Measurements from ENCODE around the gene BCL2A1.
A peak's percentile ranks its signal among the peaks of the same experiment; 100 is the strongest.

The BCL2A1 gene

GRCh38 chr15:79924379-79924778 lies 46.6 kb downstream of the BCL2A1 start:
- TF ChIP-seq SIN3A (IDR thresholded peaks at IDR 0.05; ENCODE audit: borderline replicate concordance, insufficient read depth, low read length): no peak
- TF ChIP-seq FOXP2 (optimal IDR thresholded peaks at IDR 0.05; ENCODE audit: borderline replicate concordance, extremely low read depth, extremely low read length, insufficient read depth): no peak
- TF ChIP-seq REST (IDR thresholded peaks at IDR 0.05; ENCODE audit: insufficient read depth in 1 of 2, low read depth in 2 of 2, low read length in 2 of 2): no peak
- no peak for TF ChIP-seq POLR2AphosphoS5 (IDR thresholded peaks at IDR 0.05; ENCODE audit: low read depth, low read length)
- TF ChIP-seq TAF1 (IDR thresholded peaks at IDR 0.05; ENCODE audit: borderline replicate concordance, insufficient read depth, low read length): no peak

- TF ChIP-seq SIN3A (IDR thresholded peaks at IDR 0.05; ENCODE audit: borderline replicate concordance, insufficient read depth, low read length) (no peak), TAF1 (IDR thresholded peaks at IDR 0.05; ENCODE audit: borderline replicate concordance, insufficient read depth, low read length) (peak; percentile 69), POLR2AphosphoS5 (IDR thresholded peaks at IDR 0.05; ENCODE audit: low read depth, low read length) (peak; percentile 65), REST (IDR thresholded peaks at IDR 0.05; ENCODE audit: insufficient read depth in 1 of 2, low read depth in 2 of 2, low read length in 2 of 2) (no peak), FOXP2 (optimal IDR thresholded peaks at IDR 0.05; ENCODE audit: borderline replicate concordance, extremely low read depth, extremely low read length, insufficient read depth) (peak; percentile 81)
These were observed 47.4 kb downstream of the BCL2A1 start for GRCh38 chr15:79923515-79924169.

GRCh38 chr15:79923079-79923514 lies 47.9 kb downstream of the BCL2A1 start:
- TF ChIP-seq REST (IDR thresholded peaks at IDR 0.05; ENCODE audit: insufficient read depth in 1 of 2, low read depth in 2 of 2, low read length in 2 of 2): no peak
- peak; percentile 15; the same call in 1 of the 2 replicates for TF ChIP-seq TAF1 (IDR thresholded peaks at IDR 0.05; ENCODE audit: borderline replicate concordance, insufficient read depth, low read length)

- TF ChIP-seq REST (IDR thresholded peaks at IDR 0.05; ENCODE audit: insufficient read depth in 1 of 2, low read depth in 2 of 2, low read length in 2 of 2) (no peak), SIN3A (IDR thresholded peaks at IDR 0.05; ENCODE audit: borderline replicate concordance, insufficient read depth, low read length) (no peak), FOXP2 (optimal IDR thresholded peaks at IDR 0.05; ENCODE audit: borderline replicate concordance, extremely low read depth, extremely low read length, insufficient read depth) (no peak), POLR2AphosphoS5 (IDR thresholded peaks at IDR 0.05; ENCODE audit: low read depth, low read length) (no peak), TAF1 (IDR thresholded peaks at IDR 0.05; ENCODE audit: borderline replicate concordance, insufficient read depth, low read length) (no peak)
These were observed 48.4 kb downstream of the BCL2A1 start for GRCh38 chr15:79922512-79923078.

Measured in PFSK-1 (cell line).